ENCODE results near the gene PRKG1. TPM values are rescaled to one million over a fixed set of nuclear protein-coding genes. Genes with fewer than 3 reads are reported as not detected.

PRKG1 gene
- total RNA-seq, 1 experiment from 2014 or later: 10.4 TPM

DNA sequence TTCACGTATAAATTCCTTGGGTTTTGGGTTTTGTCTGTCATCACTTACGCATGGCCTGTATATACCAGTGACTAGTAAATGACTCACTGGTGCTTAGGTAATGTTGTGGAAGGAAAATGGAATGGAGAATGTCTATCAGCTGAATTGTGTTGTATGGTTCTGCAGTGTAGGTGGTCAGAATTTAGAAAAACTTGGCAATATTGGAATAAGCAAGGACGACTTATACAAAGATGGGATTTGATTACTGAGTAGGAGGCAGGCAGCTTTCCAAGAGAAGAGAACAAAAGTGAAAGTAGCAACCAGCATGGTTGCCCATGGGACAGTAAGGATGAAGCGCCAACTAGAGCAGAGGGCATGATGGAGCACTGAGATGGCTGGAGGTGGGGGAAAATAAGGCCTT is 793.7 kb downstream of the PRKG1 start:
- H3K27me3 ChIP-seq (ENCODE audit: insufficient read depth, low read length): no peaks in the 10 kb centered on the region
- H3K56ac ChIP-seq (ENCODE audit: insufficient read length, low read depth, low read length): no peak overlapping the region
- no peaks in the 10 kb centered on the region for H3K79me1 ChIP-seq (ENCODE audit: insufficient read depth, low read depth, low read length, poor library complexity, severe bottlenecking)
- H2BK5ac ChIP-seq (ENCODE audit: insufficient read length, low read length): no peak overlapping the region
- no peak overlapping the region for H2BK120ac ChIP-seq (ENCODE audit: low read depth, low read length, poor library complexity, severe bottlenecking)
- DNase-seq: no peak
- no peaks in the 10 kb centered on the region for H3K9me3 ChIP-seq (ENCODE audit: control insufficient read depth, low read depth, low read length)
- Mint-ChIP-seq H3K4me3 (no peak overlapping the region), H3K4me1 (peaks cover 0 to 5% of the 10 kb centered on the region in 2 experiments; a peak in 2 of 4 replicates), H3K27me3 (ENCODE audit: low read depth) (no peaks in the 10 kb centered on the region), H3K9me3 (no peaks in the 10 kb centered on the region), H3K36me3 (ENCODE audit: insufficient read depth in 1 of 3, low read depth in 3 of 3) (no peaks in the 10 kb centered on the region), H3K27ac (no peak overlapping the region)
- no peak overlapping the region for H2BK12ac ChIP-seq (ENCODE audit: insufficient read length, low read depth, low read length)
- no peak overlapping the region for H3K18ac ChIP-seq (ENCODE audit: insufficient read length, low read depth, low read length)
- no peak overlapping the region for H3T11ph ChIP-seq (ENCODE audit: low read length)
- no peak overlapping the region for H4K91ac ChIP-seq (ENCODE audit: insufficient read length, low read depth, low read length)
- no peak overlapping the region for H3K4ac ChIP-seq (ENCODE audit: low read depth, low read length)
- H4K20me1 ChIP-seq (ENCODE audit: control insufficient read depth, insufficient read depth, insufficient read length): peaks cover 4% of the 10 kb centered on the region
- no peak overlapping the region for H4K8ac ChIP-seq (replicated peaks; ENCODE audit: insufficient read length, low read depth, low read length)
- H4K5ac ChIP-seq (ENCODE audit: insufficient read length, low read depth, low read length): no peak overlapping the region
- no CpG with 5 or more reads among the region's 4 CpGs for WGBS (ENCODE audit: extremely low coverage, insufficient read length, low lambda C conversion rate)
- H3K27ac ChIP-seq (ENCODE audit: insufficient read length, low read depth, low read length): no peak overlapping the region
- H3K23ac ChIP-seq (ENCODE audit: insufficient read length, low read depth, low read length): no peak overlapping the region
- no peaks in the 10 kb centered on the region for H3K23me2 ChIP-seq (ENCODE audit: insufficient read length, low read depth, low read length, poor library complexity, severe bottlenecking)
- no peaks in the 10 kb centered on the region for H3K4me1 ChIP-seq (ENCODE audit: insufficient read depth, low read length)
- H2AK5ac ChIP-seq (ENCODE audit: insufficient read length, low read length): no peak overlapping the region
- H2BK20ac ChIP-seq (ENCODE audit: low read depth, low read length, poor library complexity, severe bottlenecking): no peak overlapping the region
- H3K79me2 ChIP-seq (ENCODE audit: insufficient read depth, low read length): no peaks in the 10 kb centered on the region
- no peak overlapping the region for H3K14ac ChIP-seq (ENCODE audit: insufficient read depth, low read length)
- H3K4me2 ChIP-seq (ENCODE audit: insufficient read depth, insufficient read length, low read length): no peak overlapping the region
- TF ChIP-seq, protein P1, sequence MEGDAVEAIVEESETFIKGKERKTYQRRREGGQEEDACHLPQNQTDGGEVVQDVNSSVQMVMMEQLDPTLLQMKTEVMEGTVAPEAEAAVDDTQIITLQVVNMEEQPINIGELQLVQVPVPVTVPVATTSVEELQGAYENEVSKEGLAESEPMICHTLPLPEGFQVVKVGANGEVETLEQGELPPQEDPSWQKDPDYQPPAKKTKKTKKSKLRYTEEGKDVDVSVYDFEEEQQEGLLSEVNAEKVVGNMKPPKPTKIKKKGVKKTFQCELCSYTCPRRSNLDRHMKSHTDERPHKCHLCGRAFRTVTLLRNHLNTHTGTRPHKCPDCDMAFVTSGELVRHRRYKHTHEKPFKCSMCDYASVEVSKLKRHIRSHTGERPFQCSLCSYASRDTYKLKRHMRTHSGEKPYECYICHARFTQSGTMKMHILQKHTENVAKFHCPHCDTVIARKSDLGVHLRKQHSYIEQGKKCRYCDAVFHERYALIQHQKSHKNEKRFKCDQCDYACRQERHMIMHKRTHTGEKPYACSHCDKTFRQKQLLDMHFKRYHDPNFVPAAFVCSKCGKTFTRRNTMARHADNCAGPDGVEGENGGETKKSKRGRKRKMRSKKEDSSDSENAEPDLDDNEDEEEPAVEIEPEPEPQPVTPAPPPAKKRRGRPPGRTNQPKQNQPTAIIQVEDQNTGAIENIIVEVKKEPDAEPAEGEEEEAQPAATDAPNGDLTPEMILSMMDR (conservative IDR thresholded peaks at IDR 0.05): no peak
- no peak overlapping the region for H2BK15ac ChIP-seq (ENCODE audit: low read depth, low read length)
- H2AFZ ChIP-seq (ENCODE audit: low read length): no peak overlapping the region
- no peak overlapping the region for H3K9ac ChIP-seq (ENCODE audit: extremely low read depth, insufficient read length, low read length)

Measured in H9 (cell line).